Gastroesophageal sphincter (tissue), 3 donors: ENCODE results near the gene RAB14.

Source experiments
- EP300 ChIP-seq: sonication (generic); formaldehyde crosslinking; IDR thresholded peaks from one replicate; pipeline ENCODE4 v1.6.1; 2017; ENCODE audit warnings: antibody characterized with exemption, mild to moderate bottlenecking
- POLR2A ChIP-seq, 2 donors: fragments of 450-650 bp; IDR thresholded peaks; one replicate each; pipeline ENCODE4 v1.6.1; 2017; ENCODE audit warnings: antibody characterized with exemption in 2 of 2, mild to moderate bottlenecking in 2 of 2, moderate library complexity in 1 of 2
- POLR2AphosphoS5 ChIP-seq: sonication (generic); formaldehyde crosslinking; IDR thresholded peaks from one replicate; pipeline ENCODE4 v1.6.1; 2017; ENCODE audit warnings: antibody characterized with exemption
- TF ChIP-seq, protein P1 (sequence below), 4 experiments: fragments of 200-600 bp in 2 of 4; fragments of 450-650 bp in 2 of 4; sonication (generic) in 1 of 4; IDR thresholded peaks; one replicate each; pipeline ENCODE4 v1.5.1; 2017 to 2019; ENCODE audit warnings: antibody characterized with exemption in 4 of 4, mild to moderate bottlenecking in 2 of 4, moderate library complexity in 2 of 4

DNA sequence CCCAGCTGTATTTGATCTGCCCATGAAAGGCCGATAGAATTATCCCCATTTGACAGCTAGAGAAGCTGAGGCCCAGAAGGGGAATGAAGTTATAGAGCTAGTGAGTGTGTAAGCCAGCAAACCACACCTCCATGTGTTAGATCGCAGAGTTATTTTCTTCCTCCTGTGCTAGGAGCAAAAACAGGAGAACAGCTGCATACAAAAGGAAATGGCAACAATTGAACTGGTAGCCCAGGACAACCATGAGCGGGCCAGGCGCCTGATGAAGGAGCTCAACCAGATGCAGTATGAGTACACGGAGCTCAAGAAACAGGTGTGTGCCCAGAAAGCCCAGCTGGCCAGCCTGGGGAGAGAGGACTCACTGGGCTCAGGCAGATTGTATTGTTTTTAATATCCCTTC, 30.4 kb downstream of the RAB14 start:
- TF ChIP-seq, protein P1, sequence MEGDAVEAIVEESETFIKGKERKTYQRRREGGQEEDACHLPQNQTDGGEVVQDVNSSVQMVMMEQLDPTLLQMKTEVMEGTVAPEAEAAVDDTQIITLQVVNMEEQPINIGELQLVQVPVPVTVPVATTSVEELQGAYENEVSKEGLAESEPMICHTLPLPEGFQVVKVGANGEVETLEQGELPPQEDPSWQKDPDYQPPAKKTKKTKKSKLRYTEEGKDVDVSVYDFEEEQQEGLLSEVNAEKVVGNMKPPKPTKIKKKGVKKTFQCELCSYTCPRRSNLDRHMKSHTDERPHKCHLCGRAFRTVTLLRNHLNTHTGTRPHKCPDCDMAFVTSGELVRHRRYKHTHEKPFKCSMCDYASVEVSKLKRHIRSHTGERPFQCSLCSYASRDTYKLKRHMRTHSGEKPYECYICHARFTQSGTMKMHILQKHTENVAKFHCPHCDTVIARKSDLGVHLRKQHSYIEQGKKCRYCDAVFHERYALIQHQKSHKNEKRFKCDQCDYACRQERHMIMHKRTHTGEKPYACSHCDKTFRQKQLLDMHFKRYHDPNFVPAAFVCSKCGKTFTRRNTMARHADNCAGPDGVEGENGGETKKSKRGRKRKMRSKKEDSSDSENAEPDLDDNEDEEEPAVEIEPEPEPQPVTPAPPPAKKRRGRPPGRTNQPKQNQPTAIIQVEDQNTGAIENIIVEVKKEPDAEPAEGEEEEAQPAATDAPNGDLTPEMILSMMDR (IDR thresholded peaks at IDR 0.05) = no peak
- no peak for TF ChIP-seq POLR2A (IDR thresholded peaks at IDR 0.05)
- no peak for TF ChIP-seq POLR2AphosphoS5
- no peak for TF ChIP-seq EP300
